NB4 (cell line): ENCODE measurements around the gene TPM4.
A peak's percentile ranks its signal among the peaks of the same experiment; 100 is the strongest.

Experiments used
- POLR2A ChIP-seq: IDR thresholded peaks from 2 replicates; pipeline ENCODE4 v1.6.1; 2011; ENCODE audit warnings: mild to moderate bottlenecking; ENCODE audit not compliant: insufficient read length; ENCODE audit errors: extremely low read depth
- TF ChIP-seq, protein P1 (sequence below): IDR thresholded peaks from one replicate; pipeline ENCODE4 v1.5.1; 2012; ENCODE audit warnings: low read depth, low read length
- TF ChIP-seq, protein P2 (sequence below): IDR thresholded peaks from 2 replicates; pipeline ENCODE4 v1.6.1; 2011; ENCODE audit warnings: low read depth, low read length

DNA sequence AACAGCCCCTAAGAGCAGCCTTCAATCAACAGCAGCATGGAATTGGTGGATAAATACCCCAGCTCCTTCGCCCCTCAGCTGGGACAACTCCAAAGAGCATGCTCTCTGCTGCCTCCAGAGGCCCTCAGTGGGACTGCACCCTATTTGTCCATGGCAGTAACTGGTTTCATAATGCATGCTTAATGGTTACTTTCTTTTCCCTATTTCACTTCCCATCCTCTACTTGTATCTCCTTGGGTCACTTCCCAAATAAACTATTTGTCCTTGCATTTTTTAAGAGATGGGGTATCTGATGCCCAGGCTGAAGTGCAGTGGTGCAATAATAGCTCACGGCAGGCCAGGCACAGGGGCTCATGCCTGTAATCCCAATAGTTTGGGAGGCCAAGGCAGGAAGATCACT, 13.5 kb upstream of the TPM4 start:
- TF ChIP-seq, protein P1, sequence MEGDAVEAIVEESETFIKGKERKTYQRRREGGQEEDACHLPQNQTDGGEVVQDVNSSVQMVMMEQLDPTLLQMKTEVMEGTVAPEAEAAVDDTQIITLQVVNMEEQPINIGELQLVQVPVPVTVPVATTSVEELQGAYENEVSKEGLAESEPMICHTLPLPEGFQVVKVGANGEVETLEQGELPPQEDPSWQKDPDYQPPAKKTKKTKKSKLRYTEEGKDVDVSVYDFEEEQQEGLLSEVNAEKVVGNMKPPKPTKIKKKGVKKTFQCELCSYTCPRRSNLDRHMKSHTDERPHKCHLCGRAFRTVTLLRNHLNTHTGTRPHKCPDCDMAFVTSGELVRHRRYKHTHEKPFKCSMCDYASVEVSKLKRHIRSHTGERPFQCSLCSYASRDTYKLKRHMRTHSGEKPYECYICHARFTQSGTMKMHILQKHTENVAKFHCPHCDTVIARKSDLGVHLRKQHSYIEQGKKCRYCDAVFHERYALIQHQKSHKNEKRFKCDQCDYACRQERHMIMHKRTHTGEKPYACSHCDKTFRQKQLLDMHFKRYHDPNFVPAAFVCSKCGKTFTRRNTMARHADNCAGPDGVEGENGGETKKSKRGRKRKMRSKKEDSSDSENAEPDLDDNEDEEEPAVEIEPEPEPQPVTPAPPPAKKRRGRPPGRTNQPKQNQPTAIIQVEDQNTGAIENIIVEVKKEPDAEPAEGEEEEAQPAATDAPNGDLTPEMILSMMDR: peak; percentile 94
- TF ChIP-seq POLR2A: no peak
- TF ChIP-seq, protein P2, sequence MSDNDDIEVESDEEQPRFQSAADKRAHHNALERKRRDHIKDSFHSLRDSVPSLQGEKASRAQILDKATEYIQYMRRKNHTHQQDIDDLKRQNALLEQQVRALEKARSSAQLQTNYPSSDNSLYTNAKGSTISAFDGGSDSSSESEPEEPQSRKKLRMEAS: no peak
